LNCAP (cell line): Measurements from ENCODE around the gene FAM32A.

Experiments used
- CTCF ChIP-seq: fragments of 450-650 bp; IDR thresholded peaks from 2 replicates; pipeline ENCODE4 v1.5.1; 2017; ENCODE audit warnings: mild to moderate bottlenecking

The FAM32A gene

GRCh38 chr19:16199275-16199932 lies 14.2 kb downstream of the FAM32A start:
- TF ChIP-seq CTCF, result no peak

- no peak for TF ChIP-seq CTCF
Observed at GRCh38 chr19:16200038-16201010, 15.1 kb downstream of the FAM32A start.

GRCh38 chr19:16201011-16201391 lies 15.8 kb downstream of the FAM32A start:
- TF ChIP-seq CTCF, result no peak

- no peak for TF ChIP-seq CTCF
Observed at GRCh38 chr19:16202320-16203255, 17.4 kb downstream of the FAM32A start.

GRCh38 chr19:16203256-16204004 lies 18.2 kb downstream of the FAM32A start:
- TF ChIP-seq CTCF, result no peak

- TF ChIP-seq CTCF, result no peak
Observed at GRCh38 chr19:16204005-16204294, 18.7 kb downstream of the FAM32A start.
